Right ventricle myocardium inferior (tissue), 1 donor: ENCODE results near the gene NEK6. TPM values are rescaled to one million over a fixed set of nuclear protein-coding genes. Genes with fewer than 3 reads are reported as not detected.

Experiments
- ATAC-seq: fragments of 200-7000 bp; cut with Tn5 transposase; one replicate; pipeline ENCODE4 v1.9.1; 2020; ENCODE audit warnings: mild to moderate bottlenecking, moderate library complexity
- DNase-seq: peaks from one replicate; pipeline ENCODE4 v3.0.0; 2021; ENCODE audit errors: missing footprints
- intact Hi-C: fragments of 100-400 bp; cut with DNase I; formaldehyde crosslinking; loops from one replicate; pipeline ENCODE4 v1.11.0; 2022
- total RNA-seq: library from RNA; stranded (reverse); fragmentation: NEBNext Ultra II Directional; extraction: Animal tissue kit (Norgen Biotek cat#: 25700); gene quantifications from one replicate; pipeline ENCODE4 v1.2.1, GENCODE V29; 2021
- donor health status: DM: no; HTN: yes; CAD: no; lungs with severe emphysema.

Gene NEK6
- total RNA-seq, 1 donor from 2014 or later: 10.5 TPM

DNA sequence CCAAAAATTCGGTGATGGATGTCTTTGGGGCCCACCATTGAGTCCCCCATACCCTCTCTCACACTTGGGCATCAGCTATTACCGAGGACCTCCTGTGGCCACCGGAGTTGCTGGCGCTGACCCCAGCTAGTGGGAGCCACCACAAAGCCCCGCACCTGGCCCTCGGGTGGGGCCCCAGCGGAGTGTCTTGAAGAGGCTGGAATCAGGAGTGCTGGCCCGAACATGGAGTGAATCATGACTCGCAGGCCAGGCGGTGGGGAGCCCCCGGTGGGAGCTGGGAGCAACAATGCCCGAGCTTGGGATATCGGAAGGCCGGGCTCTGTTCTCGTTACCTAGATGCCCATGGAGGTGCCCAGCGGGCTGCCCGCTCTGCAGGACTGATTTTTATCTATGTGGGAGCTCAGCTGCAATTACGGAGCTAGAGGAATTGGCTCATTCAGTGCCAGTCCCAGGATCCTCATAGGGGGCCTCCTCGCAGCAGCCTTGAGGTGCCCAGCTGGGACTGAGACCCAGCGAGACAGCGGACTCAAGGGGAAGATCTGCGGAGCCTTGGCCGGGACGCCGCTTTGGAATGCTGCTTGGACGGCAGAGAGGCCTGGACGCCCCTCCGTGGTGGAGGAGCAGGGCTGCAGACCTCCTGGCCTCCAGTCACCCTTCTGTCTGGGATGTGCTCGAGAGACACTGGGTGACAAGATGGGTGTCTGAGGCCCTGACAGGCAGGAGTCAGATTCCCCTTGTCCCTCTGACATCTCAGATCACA is 86.7 kb downstream of the NEK6 start:
- intact Hi-C loops: no loop called here
- ATAC-seq (no peak), DNase-seq (peak; percentile 63)

DNA sequence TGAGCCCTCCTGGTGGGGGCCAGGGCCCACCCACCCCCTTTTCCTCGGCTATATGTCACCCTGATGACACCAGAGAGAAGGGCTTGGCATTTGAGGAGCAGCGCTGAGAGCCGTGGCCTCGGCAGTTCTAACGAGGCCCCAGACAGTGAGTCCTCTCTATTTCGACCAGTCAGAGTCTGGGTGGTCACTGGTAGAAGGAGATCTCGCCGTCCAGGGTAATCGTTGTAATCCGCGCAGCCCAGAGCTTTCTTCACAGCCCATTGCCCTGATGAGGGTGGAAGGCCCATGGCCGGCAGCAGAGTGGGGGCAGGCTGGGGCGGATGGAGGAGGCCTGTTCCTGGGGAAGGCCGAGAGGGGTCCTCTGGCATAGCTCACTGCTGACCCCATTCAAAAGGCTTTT is 87.3 kb downstream of the NEK6 start:
- ATAC-seq: no peak
- intact Hi-C loops: no loop called here
- peak; percentile 25 for DNase-seq

DNA sequence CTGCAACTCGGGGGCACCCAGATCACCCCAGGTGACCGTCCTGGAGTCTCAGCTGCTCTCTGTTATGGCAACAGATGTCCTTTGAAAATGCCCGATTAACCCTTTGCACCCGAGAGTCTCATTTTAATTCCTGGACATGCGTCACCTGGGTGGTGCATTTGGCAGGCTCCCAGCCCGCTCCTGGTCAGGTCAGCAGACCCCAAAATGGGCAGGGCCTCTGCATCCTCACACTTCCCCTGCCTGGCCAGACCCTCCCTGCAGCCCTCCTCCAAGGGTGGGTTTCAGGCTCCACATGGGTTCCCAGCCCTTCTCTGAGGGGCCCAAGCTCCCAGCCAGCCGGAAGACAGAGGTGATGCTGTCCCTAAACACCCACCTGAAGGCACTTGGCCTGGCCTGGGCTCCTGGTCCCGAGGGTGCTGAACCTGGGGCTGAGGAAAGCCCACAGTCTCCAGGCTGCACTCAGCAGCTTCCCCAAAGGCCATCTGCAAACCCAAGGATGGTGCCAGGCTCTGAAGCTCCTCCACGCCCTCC is 88.1 kb downstream of the NEK6 start:
- intact Hi-C loops: no loop called here
- DNase-seq (peak; percentile 45), ATAC-seq (no peak)

DNA sequence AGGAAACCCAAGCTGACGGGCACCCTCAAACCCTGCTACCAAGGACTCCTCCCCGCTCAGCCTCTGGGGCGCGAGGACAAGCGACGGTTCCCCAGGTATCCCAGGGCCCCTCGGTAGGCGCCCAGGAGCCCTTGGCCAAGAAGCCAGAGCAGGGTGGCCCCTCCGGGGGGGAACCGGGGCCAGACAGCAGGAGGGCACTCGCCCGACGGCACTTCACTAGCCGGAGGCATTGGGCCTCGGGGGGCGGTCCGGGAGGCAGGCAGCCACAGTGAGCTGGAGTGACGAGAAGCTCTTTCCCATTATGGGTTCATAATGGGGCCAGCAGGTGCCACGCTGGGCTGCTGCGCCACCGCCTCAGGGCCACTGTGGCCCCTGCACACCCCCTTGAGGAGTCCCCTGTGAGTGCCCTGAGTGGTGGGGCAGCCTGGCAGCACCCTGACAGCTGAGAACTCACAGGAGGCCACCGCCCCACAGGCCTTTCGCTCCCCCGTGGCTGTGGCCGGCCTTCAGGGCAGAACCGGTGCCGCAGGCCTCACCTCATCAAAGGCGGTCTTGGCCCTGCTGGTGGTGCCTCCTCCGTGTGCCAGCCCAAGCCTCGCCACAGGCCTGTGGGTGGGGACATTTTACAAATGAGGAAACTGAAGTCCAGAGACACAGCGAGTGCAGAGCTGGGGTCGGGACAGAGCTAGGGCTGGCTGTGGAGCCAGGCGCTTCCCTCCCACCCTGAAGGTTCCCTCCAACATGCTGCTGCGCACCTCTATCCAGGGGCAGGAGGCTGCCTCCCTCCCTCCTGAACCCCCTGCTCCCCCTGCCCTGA is 88.8 kb downstream of the NEK6 start:
- ATAC-seq (no peak), DNase-seq (peak; percentile 39)
- intact Hi-C loops: no loop called here

- ATAC-seq: no peak
Observed at GRCh38 chr9:124347206-124347967, 89.6 kb downstream of the NEK6 start.

GRCh38 chr9:124347968-124348358 is 90.2 kb downstream of the NEK6 start:
- intact Hi-C loops: no loop called here
- no peak for ATAC-seq
- DNase-seq: peak; percentile 33

More at GRCh38 chr9:124347206-124347967, 89.6 kb downstream of the NEK6 start:
- DNase-seq: peak; percentile 64
- intact Hi-C loops: no loop called here

GRCh38 chr9:124348363-124348762 is 90.6 kb downstream of the NEK6 start:
- intact Hi-C loops: no loop called here
- DNase-seq: no peak
- no peak for ATAC-seq

DNA sequence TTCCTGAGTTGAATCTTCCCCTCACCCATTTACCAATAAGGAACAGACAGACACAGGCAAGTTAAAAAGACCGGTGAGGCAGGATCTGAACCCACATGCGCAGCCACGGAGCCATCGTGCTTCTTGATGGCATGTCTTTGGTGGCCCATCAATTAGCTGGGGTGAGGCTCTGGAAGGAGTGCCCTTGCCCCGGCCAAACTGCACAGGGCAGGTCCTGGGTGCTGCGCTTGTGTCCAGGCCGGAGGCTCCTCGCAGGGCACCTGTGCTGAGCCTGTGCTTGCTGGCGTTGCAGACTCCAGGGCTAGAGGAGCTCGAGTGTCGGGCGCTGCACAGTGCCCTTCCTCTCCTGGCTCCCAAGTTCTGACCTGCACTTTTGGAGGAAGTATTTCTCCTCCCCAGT is 91.1 kb downstream of the NEK6 start:
- ATAC-seq (no peak), DNase-seq (peak; percentile 65)
- intact Hi-C loops: no loop called here

- intact Hi-C loops: no loop called here
- DNase-seq (peak; percentile 25), ATAC-seq (no peak)
Observed at GRCh38 chr9:124349267-124349666, 91.5 kb downstream of the NEK6 start.

- ATAC-seq (no peak), DNase-seq (peak; percentile 33)
- intact Hi-C loops: no loop called here
Observed at GRCh38 chr9:124349675-124350493, 92.1 kb downstream of the NEK6 start.

- ATAC-seq (no peak), DNase-seq (peak; percentile 51)
- intact Hi-C loops: no loop called here
Observed at GRCh38 chr9:124350494-124351263, 92.9 kb downstream of the NEK6 start.

GRCh38 chr9:124351672-124352468 is 94.1 kb downstream of the NEK6 start:
- intact Hi-C loops: no loop called here
- ATAC-seq: no peak
- DNase-seq: peak; percentile 46

GRCh38 chr9:124352616-124353015 is 94.9 kb downstream of the NEK6 start:
- intact Hi-C loops: no loop called here
- ATAC-seq (no peak), DNase-seq (peak; percentile 7)

- no peak for DNase-seq
Observed at GRCh38 chr9:124353166-124353768, 95.5 kb downstream of the NEK6 start.

DNA sequence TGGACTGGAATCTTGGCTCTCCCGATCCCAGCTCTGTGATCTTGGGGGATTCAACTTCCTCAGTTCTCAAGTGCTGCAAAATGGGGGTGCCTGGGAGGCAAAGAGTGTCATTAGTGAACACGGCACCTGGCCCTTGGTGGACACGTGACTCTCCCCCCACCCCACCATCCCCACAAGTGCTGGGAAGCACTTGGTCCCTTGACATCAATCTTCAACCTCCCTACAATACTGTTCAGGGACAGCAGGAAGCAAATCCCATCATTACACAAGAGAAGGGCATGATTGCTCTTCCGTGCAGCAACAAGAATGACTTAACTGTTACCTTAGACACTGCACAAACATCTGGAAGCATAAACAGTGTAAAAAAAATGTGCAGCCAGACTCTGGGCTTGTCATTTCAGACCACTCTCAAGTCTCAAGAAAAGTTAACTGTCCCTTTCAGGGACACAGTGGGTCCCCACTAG is 96.1 kb downstream of the NEK6 start:
- no peak for DNase-seq
- intact Hi-C loops: no loop called here
- ATAC-seq: no peak

More at GRCh38 chr9:124353166-124353768, 95.5 kb downstream of the NEK6 start:
- intact Hi-C loops: no loop called here
- ATAC-seq: no peak

DNA sequence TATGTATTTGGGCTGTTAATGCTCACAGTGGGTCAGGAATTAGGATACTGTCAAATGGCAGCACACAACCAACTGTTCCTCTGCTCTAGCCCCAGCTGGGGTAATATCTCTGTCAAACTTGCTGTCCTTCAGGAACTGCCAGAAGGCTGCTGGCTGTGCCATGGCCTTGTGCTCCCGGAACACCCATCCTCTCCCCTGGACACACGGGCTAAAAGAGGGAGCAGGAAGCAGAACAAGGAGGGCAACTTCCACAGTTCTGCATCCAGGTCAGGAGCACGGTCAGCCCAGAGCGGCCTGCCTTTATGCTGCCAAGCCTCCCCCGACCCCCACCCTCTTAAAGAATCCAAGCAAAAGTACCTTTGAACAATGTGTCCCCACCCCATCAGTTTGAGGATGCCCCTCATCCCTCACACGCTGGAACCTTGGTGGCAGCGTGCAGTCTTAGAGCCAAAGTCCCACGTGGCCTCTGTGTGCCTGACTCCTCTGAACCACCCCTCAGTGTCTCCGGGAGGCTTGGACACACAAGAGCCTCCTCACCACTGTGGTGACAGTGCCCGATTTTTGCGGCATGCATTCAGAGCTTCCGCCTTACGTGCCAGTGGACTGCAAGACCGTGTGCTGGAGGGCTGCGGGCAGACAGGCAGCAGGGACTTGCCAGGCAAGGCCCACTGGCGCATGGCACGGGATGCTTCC is 96.7 kb downstream of the NEK6 start:
- DNase-seq: no peak
- intact Hi-C loops: no loop called here

More for the DNA sequence above, 96.7 kb downstream of the NEK6 start:
- no peak for ATAC-seq
